ENCODE results near the gene ZDHHC14. TPM values are rescaled to one million over a fixed set of nuclear protein-coding genes. Genes with fewer than 3 reads are reported as not detected.
"Not testable (repeated sequence)": the region's sequence is repeated elsewhere in the genome, so short reads cannot be mapped to it uniquely, and the experiment has no call there.

ZDHHC14 gene
- total RNA-seq, 3 donors from 2014 or later: 5.6 to 6.0 (median 5.7) TPM

GRCh38 chr6:157370755-157371154 is 10.2 kb upstream of the ZDHHC14 start:
- no peak for ATAC-seq
- Mint-ChIP-seq H3K36me3 (ENCODE audit: insufficient read depth) (no peaks in the 10 kb centered on the region), H3K4me1 (ENCODE audit: low read depth) (peaks cover 16% of the 10 kb centered on the region), H3K27me3 (ENCODE audit: low read depth) (peaks cover 31% of the 10 kb centered on the region), H3K4me3 (no peak overlapping the region), H3K9me3 (no peaks in the 10 kb centered on the region)
- no peak for DNase-seq

GRCh38 chr6:157372501-157373280 is 8.3 kb upstream of the ZDHHC14 start:
- peaks cover 27% of the 10 kb centered on the region for H3K4me1 Mint-ChIP-seq (ENCODE audit: low read depth)
- no peak overlapping the region for H3K4me3 Mint-ChIP-seq
- no peak for DNase-seq
- no peak for ATAC-seq
- peaks cover 22% of the 10 kb centered on the region for H3K27me3 Mint-ChIP-seq (ENCODE audit: low read depth)
- no peaks in the 10 kb centered on the region for H3K9me3 Mint-ChIP-seq
- H3K36me3 Mint-ChIP-seq (ENCODE audit: insufficient read depth): no peaks in the 10 kb centered on the region

GRCh38 chr6:157374889-157375443 is 6.0 kb upstream of the ZDHHC14 start:
- DNase-seq: no peak
- no peak overlapping the region for H3K4me3 Mint-ChIP-seq
- no peak for ATAC-seq
- peaks cover 11% of the 10 kb centered on the region for H3K27me3 Mint-ChIP-seq (ENCODE audit: low read depth)
- no peaks in the 10 kb centered on the region for H3K36me3 Mint-ChIP-seq (ENCODE audit: insufficient read depth)
- no peaks in the 10 kb centered on the region for H3K9me3 Mint-ChIP-seq
- H3K4me1 Mint-ChIP-seq (ENCODE audit: low read depth): peaks cover 17% of the 10 kb centered on the region

GRCh38 chr6:157376241-157376640 is 4.7 kb upstream of the ZDHHC14 start:
- H3K4me3 Mint-ChIP-seq: no peak overlapping the region
- no peaks in the 10 kb centered on the region for H3K36me3 Mint-ChIP-seq (ENCODE audit: insufficient read depth)
- ATAC-seq (no peak), DNase-seq (no peak)
- peaks cover 16% of the 10 kb centered on the region for H3K4me1 Mint-ChIP-seq (ENCODE audit: low read depth)
- no peaks in the 10 kb centered on the region for H3K9me3 Mint-ChIP-seq
- peaks cover 9% of the 10 kb centered on the region for H3K27me3 Mint-ChIP-seq (ENCODE audit: low read depth)

GRCh38 chr6:157376706-157377230 is 4.2 kb upstream of the ZDHHC14 start:
- Mint-ChIP-seq H3K27me3 (ENCODE audit: low read depth) (peaks cover 6% of the 10 kb centered on the region), H3K4me1 (ENCODE audit: low read depth) (peaks cover 16% of the 10 kb centered on the region), H3K9me3 (no peaks in the 10 kb centered on the region), H3K4me3 (no peak overlapping the region), H3K36me3 (ENCODE audit: insufficient read depth) (no peaks in the 10 kb centered on the region)
- no peak for DNase-seq
- ATAC-seq: no peak

GRCh38 chr6:157379656-157380457 is 1.1 kb upstream of the ZDHHC14 start:
- Mint-ChIP-seq H3K4me1 (ENCODE audit: low read depth) (peaks cover 30% of the 10 kb centered on the region), H3K4me3 (peak overlapping the region; percentile 78), H3K36me3 (ENCODE audit: insufficient read depth) (peaks cover 2% of the 10 kb centered on the region), H3K9me3 (no peaks in the 10 kb centered on the region), H3K27me3 (ENCODE audit: low read depth) (peaks cover 2% of the 10 kb centered on the region)
- DNase-seq (peak; percentile 84), ATAC-seq (peak; percentile 73 to 75)

GRCh38 chr6:157380458-157380778 is 572 bp upstream of the ZDHHC14 start:
- no peak for DNase-seq
- Mint-ChIP-seq H3K4me1 (ENCODE audit: low read depth) (peaks cover 32% of the 10 kb centered on the region), H3K27me3 (ENCODE audit: low read depth) (peaks cover 2% of the 10 kb centered on the region), H3K4me3 (peak overlapping the region; percentile 78), H3K9me3 (no peaks in the 10 kb centered on the region), H3K36me3 (ENCODE audit: insufficient read depth) (peaks cover 2% of the 10 kb centered on the region)
- peak; percentile 1 to 13 for ATAC-seq

GRCh38 chr6:157381631-157382621 is 936 bp downstream of the ZDHHC14 start:
- peaks cover 2% of the 10 kb centered on the region for H3K36me3 Mint-ChIP-seq (ENCODE audit: insufficient read depth)

GRCh38 chr6:157382821-157383220 is 1.8 kb downstream of the ZDHHC14 start:
- Mint-ChIP-seq H3K4me1 (ENCODE audit: low read depth) (peaks cover 23% of the 10 kb centered on the region), H3K36me3 (ENCODE audit: insufficient read depth) (peaks cover 2% of the 10 kb centered on the region), H3K9me3 (no peaks in the 10 kb centered on the region), H3K4me3 (peak overlapping the region; percentile 87), H3K27me3 (ENCODE audit: low read depth) (peaks cover 2% of the 10 kb centered on the region)
- ATAC-seq: no peak
- no peak for DNase-seq

More at GRCh38 chr6:157381631-157382621, 936 bp downstream of the ZDHHC14 start:
- DNase-seq (peak; percentile 58), ATAC-seq (peak; percentile 17 to 20)
- H3K9me3 Mint-ChIP-seq: no peaks in the 10 kb centered on the region
- H3K4me3 Mint-ChIP-seq: peak overlapping the region; percentile 87
- H3K4me1 Mint-ChIP-seq (ENCODE audit: low read depth): peaks cover 24% of the 10 kb centered on the region
- H3K27me3 Mint-ChIP-seq (ENCODE audit: low read depth): peaks cover 2% of the 10 kb centered on the region

- no peaks in the 10 kb centered on the region for H3K9me3 Mint-ChIP-seq
- H3K4me3 Mint-ChIP-seq: peak overlapping the region; percentile 87
- DNase-seq (no peak), ATAC-seq (no peak)
- peaks cover 2% of the 10 kb centered on the region for H3K27me3 Mint-ChIP-seq (ENCODE audit: low read depth)
- H3K4me1 Mint-ChIP-seq (ENCODE audit: low read depth): peaks cover 23% of the 10 kb centered on the region
- peaks cover 2% of the 10 kb centered on the region for H3K36me3 Mint-ChIP-seq (ENCODE audit: insufficient read depth)
These were observed 2.5 kb downstream of the ZDHHC14 start for GRCh38 chr6:157383471-157383870.

GRCh38 chr6:157384962-157385361 is 4.0 kb downstream of the ZDHHC14 start:
- not testable (repeated sequence) for H3K9me3 Mint-ChIP-seq; H3K36me3 Mint-ChIP-seq (ENCODE audit: insufficient read depth); H3K4me3 Mint-ChIP-seq; H3K27me3 Mint-ChIP-seq (ENCODE audit: low read depth); ATAC-seq; DNase-seq
- peaks cover 18% of the 10 kb centered on the region for H3K4me1 Mint-ChIP-seq (ENCODE audit: low read depth)

GRCh38 chr6:157385482-157385881 is 4.5 kb downstream of the ZDHHC14 start:
- Mint-ChIP-seq H3K27me3 (ENCODE audit: low read depth) (peaks cover 2% of the 10 kb centered on the region), H3K9me3 (peaks cover 6% of the 10 kb centered on the region), H3K4me3 (no peak overlapping the region), H3K36me3 (ENCODE audit: insufficient read depth) (peaks cover 4% of the 10 kb centered on the region), H3K4me1 (ENCODE audit: low read depth) (peaks cover 18% of the 10 kb centered on the region)
- DNase-seq: no peak
- peak; percentile 9 to 12 for ATAC-seq

GRCh38 chr6:157386023-157386422 is 5.0 kb downstream of the ZDHHC14 start:
- H3K9me3 Mint-ChIP-seq: peaks cover 10% of the 10 kb centered on the region
- no peak overlapping the region for H3K4me3 Mint-ChIP-seq
- H3K27me3 Mint-ChIP-seq (ENCODE audit: low read depth): peaks cover 2% of the 10 kb centered on the region
- peaks cover 18% of the 10 kb centered on the region for H3K4me1 Mint-ChIP-seq (ENCODE audit: low read depth)
- DNase-seq (no peak), ATAC-seq (no peak)
- peaks cover 4% of the 10 kb centered on the region for H3K36me3 Mint-ChIP-seq (ENCODE audit: insufficient read depth)

Data from activated T-cell treated with anti-CD3 and anti-CD28 coated beads, Interleukin-2, amount 50 U/mL, for 4 hours (primary cell).